ENCODE measurements around the gene MAD2L2.

MAD2L2 gene

GRCh38 chr1:11705596-11705995 is 24.6 kb upstream of the MAD2L2 start:
- no peak for DNase-seq (ENCODE audit: low read depth in 2 of 3, low spot score in 2 of 3)

- DNase-seq (ENCODE audit: low read depth in 2 of 3, low spot score in 2 of 3): no peak
Measured at GRCh38 chr1:11704691-11705475, 23.9 kb upstream of the MAD2L2 start.

GRCh38 chr1:11704194-11704529 is 23.2 kb upstream of the MAD2L2 start:
- DNase-seq (ENCODE audit: low read depth in 2 of 3, low spot score in 2 of 3): no peak

GRCh38 chr1:11703357-11704193 is 22.6 kb upstream of the MAD2L2 start:
- no peak for DNase-seq (ENCODE audit: low read depth in 2 of 3, low spot score in 2 of 3)

GRCh38 chr1:11701981-11702803 is 21.2 kb upstream of the MAD2L2 start:
- no peak for DNase-seq (ENCODE audit: low read depth in 2 of 3, low spot score in 2 of 3)

GRCh38 chr1:11701551-11701961 is 20.6 kb upstream of the MAD2L2 start:
- DNase-seq (ENCODE audit: low read depth in 2 of 3, low spot score in 2 of 3): no peak

GRCh38 chr1:11700601-11701467 is 19.9 kb upstream of the MAD2L2 start:
- no peak for DNase-seq (ENCODE audit: low read depth in 2 of 3, low spot score in 2 of 3)

GRCh38 chr1:11697893-11698210 is 16.9 kb upstream of the MAD2L2 start:
- no peak for DNase-seq (ENCODE audit: low read depth in 2 of 3, low spot score in 2 of 3)

- no peak for DNase-seq (ENCODE audit: low read depth in 2 of 3, low spot score in 2 of 3)
Measured at GRCh38 chr1:11697188-11697892, 16.4 kb upstream of the MAD2L2 start.

- DNase-seq (ENCODE audit: low read depth in 2 of 3, low spot score in 2 of 3): no peak
Measured at GRCh38 chr1:11695861-11696260, 14.9 kb upstream of the MAD2L2 start.

- DNase-seq (ENCODE audit: low read depth in 2 of 3, low spot score in 2 of 3): no peak
Measured at GRCh38 chr1:11693917-11694316, 13.0 kb upstream of the MAD2L2 start.

- peak in 1 of 3 experiments; percentile 23 for DNase-seq (ENCODE audit: low read depth in 2 of 3, low spot score in 2 of 3)
Measured at GRCh38 chr1:11693024-11693590, 12.2 kb upstream of the MAD2L2 start.

GRCh38 chr1:11691928-11692711 is 11.2 kb upstream of the MAD2L2 start:
- DNase-seq (ENCODE audit: low read depth in 2 of 3, low spot score in 2 of 3): no peak

- DNase-seq (ENCODE audit: low read depth in 2 of 3, low spot score in 2 of 3): no peak
Measured at GRCh38 chr1:11691302-11691914, 10.5 kb upstream of the MAD2L2 start, which contains the start of gene DRAXIN. Gene DRAXIN, plus strand, starts transcription at chr1:11691710. Its CDS starts 14,549 bp downstream, at chr1:11706259.

GRCh38 chr1:11690397-11691301 is 9.7 kb upstream of the MAD2L2 start:
- DNase-seq (ENCODE audit: low read depth in 2 of 3, low spot score in 2 of 3): no peak

- no peak for DNase-seq (ENCODE audit: low read depth in 2 of 3, low spot score in 2 of 3)
Measured at GRCh38 chr1:11688506-11688905, 7.6 kb upstream of the MAD2L2 start.

- DNase-seq (ENCODE audit: low read depth in 2 of 3, low spot score in 2 of 3): no peak
Measured at GRCh38 chr1:11685210-11685752, 4.3 kb upstream of the MAD2L2 start.

Measured in activated CD8-positive, alpha-beta memory T cell treated with anti-CD3 and anti-CD28 coated beads for 48 hours (primary cell).